HepG2 (cell line): ENCODE measurements around the gene XPR1. TPM values are rescaled to one million over a fixed set of nuclear protein-coding genes. Genes with fewer than 3 reads are reported as not detected.

Source experiments
- ATAC-seq: fragments of 200-7000 bp; cut with Tn5 transposase; 3 replicates; pipeline ENCODE4 v1.9.1; 2020; ENCODE audit warnings: mild to moderate bottlenecking, moderate library complexity
- BruUV-seq: library from RNA; stranded (reverse); fragments of 400-500 nt; replicated peaks from 2 replicates; lab custom pipeline; 2021; lab: Mats Ljungman, UMichigan
- CTCF ChIA-PET: fragments of 300-600 bp; formaldehyde crosslinking; extraction: SDS; loops from one replicate; lab custom pipeline; 2021; ENCODE audit warnings: low total read pairs, inconsistent platforms, low intra/inter-chr PET ratio; lab: Yijun Ruan, JAX
- POLR2A ChIA-PET: fragments of 350-600 bp; sonication (Branson Sonifier 250); formaldehyde crosslinking; loops from one replicate; lab custom pipeline; 2020; ENCODE audit warnings: antibody characterized with exemption, inconsistent platforms; lab: Yijun Ruan, JAX
- DNase-seq: peaks from one replicate; pipeline ENCODE4 v3.0.0-alpha.2; 2015; ENCODE audit warnings: low spot score
- FAIRE-seq: peaks from 3 replicates; lab custom pipeline; 2011; peaks lifted over from hg19 to GRCh38; lab: Jason Lieb, UNC
- H2AFZ ChIP-seq: one replicate; pipeline ENCODE4 v1.6.1; 2011; ENCODE audit warnings: low read length, inconsistent platforms
- H3K27ac ChIP-seq: fragments of 300-600 bp; 3 replicates; pipeline ENCODE4 v1.8.0; 2011; ENCODE audit warnings: mixed run types, mild to moderate bottlenecking, mixed read lengths, low read length, inconsistent platforms; ENCODE audit not compliant: insufficient read depth; ENCODE audit errors: extremely low read length
- H3K27me3 ChIP-seq, 2 experiments: fragments of 200-600 bp in 1 of 2; 2 replicates in 1 of 2; 3 replicates in 1 of 2; pipeline versions ENCODE4 v1.6.0 to v1.8.0; 2011; ENCODE audit warnings: low read length in 2 of 2, mild to moderate bottlenecking in 2 of 2, moderate library complexity in 2 of 2, inconsistent platforms in 1 of 2; ENCODE audit not compliant: insufficient read depth in 2 of 2, control insufficient read depth in 1 of 2
- H3K36me3 ChIP-seq, 2 experiments: fragments of 200-600 bp in 1 of 2; replicated peaks in 1 of 2; 2 replicates in 1 of 2; 3 replicates in 1 of 2; pipeline versions ENCODE4 v1.5.1 to v1.8.0; 2011; ENCODE audit warnings: low read length in 2 of 2, inconsistent platforms in 1 of 2; ENCODE audit not compliant: insufficient read depth in 2 of 2, control insufficient read depth in 1 of 2
- H3K4me1 ChIP-seq: 2 replicates; pipeline ENCODE4 v1.5.1; 2012; ENCODE audit warnings: low read length, inconsistent platforms; ENCODE audit not compliant: insufficient read depth
- H3K4me2 ChIP-seq: 2 replicates; pipeline ENCODE4 v1.6.0; 2011; ENCODE audit warnings: low read depth, low read length, inconsistent platforms
- H3K4me3 ChIP-seq, 3 experiments: fragments of 200-600 bp in 1 of 3; sonication (generic), shearing (Covaris generic) in 1 of 3; replicated peaks in 1 of 3; 2 replicates each; pipeline ENCODE4 v1.5.1; 2011 to 2016; ENCODE audit warnings: low read length in 3 of 3, inconsistent platforms in 2 of 3, low read depth in 2 of 3, mild to moderate bottlenecking in 2 of 3, control low read depth in 1 of 3, mixed read lengths in 1 of 3; ENCODE audit not compliant: insufficient read depth in 1 of 3
- H3K79me2 ChIP-seq: one replicate; pipeline ENCODE4 v1.6.1; 2011; ENCODE audit warnings: low read length, inconsistent platforms; ENCODE audit not compliant: insufficient read depth
- H3K9ac ChIP-seq: 2 replicates; pipeline ENCODE4 v1.6.0; 2011; ENCODE audit warnings: mild to moderate bottlenecking, low read depth, low read length, inconsistent platforms; ENCODE audit not compliant: insufficient read depth
- H3K9me3 ChIP-seq: 2 replicates; pipeline ENCODE4 v1.5.1; 2012; ENCODE audit warnings: mild to moderate bottlenecking, low read length
- H4K20me1 ChIP-seq: 2 replicates; pipeline ENCODE4 v1.6.0; 2011; ENCODE audit warnings: inconsistent platforms, mild to moderate bottlenecking, low read length, moderate library complexity; ENCODE audit not compliant: insufficient read depth
- CBX2 ChIP-seq, 2 experiments: fragments of 200-600 bp in 1 of 2; sonication (generic); formaldehyde crosslinking in 1 of 2; IDR thresholded peaks; 2 replicates each; pipeline versions ENCODE4 v1.7.0 to v1.8.1; 2018 to 2022; ENCODE audit warnings: low read depth in 2 of 2, low read length in 1 of 2, mild to moderate bottlenecking in 1 of 2, missing genetic modification reagents in 1 of 2
- CENPX ChIP-seq: sonication (generic); formaldehyde crosslinking; IDR thresholded peaks from 2 replicates; pipeline ENCODE4 v1.9.0; 2021; ENCODE audit warnings: mild to moderate bottlenecking, missing genetic modification reagents, moderate library complexity
- DMAP1 ChIP-seq: IDR thresholded peaks from 2 replicates; pipeline ENCODE4 v1.6.1; 2016
- KAT7 ChIP-seq: IDR thresholded peaks from 2 replicates; pipeline ENCODE4 v1.6.1; 2018; ENCODE audit warnings: borderline replicate concordance, missing compliant biosample characterization
- MEIS1 ChIP-seq: sonication (generic); formaldehyde crosslinking; IDR thresholded peaks from 2 replicates; pipeline ENCODE4 v1.9.0; 2021; ENCODE audit warnings: mild to moderate bottlenecking, missing genetic modification reagents, moderate library complexity, borderline replicate concordance
- ONECUT2 ChIP-seq: sonication (generic); formaldehyde crosslinking; IDR thresholded peaks from 2 replicates; pipeline ENCODE4 v1.4.0; 2020; ENCODE audit warnings: missing genetic modification reagents
- RFXANK ChIP-seq: IDR thresholded peaks from 2 replicates; pipeline ENCODE4 v1.6.1; 2016
- RNF2 ChIP-seq: fragments of 450-650 bp; conservative IDR thresholded peaks from 2 replicates; pipeline ENCODE4 v1.6.1; 2016; ENCODE audit warnings: low read depth
- SP4 ChIP-seq: sonication (generic); formaldehyde crosslinking; IDR thresholded peaks from 2 replicates; pipeline ENCODE4 v1.8.1; 2023; ENCODE audit warnings: mild to moderate bottlenecking, missing genetic modification reagents
- TBX3 ChIP-seq: fragments of 450-650 bp; IDR thresholded peaks from 2 replicates; pipeline ENCODE4 v1.6.1; 2017; ENCODE audit warnings: antibody characterized with exemption, mild to moderate bottlenecking, inconsistent platforms, borderline replicate concordance
- YEATS2 ChIP-seq: sonication (generic); formaldehyde crosslinking; IDR thresholded peaks from 2 replicates; pipeline ENCODE4 v1.4.0; 2020; ENCODE audit warnings: missing genetic modification reagents, borderline replicate concordance
- ZNF124 ChIP-seq: sonication (generic); formaldehyde crosslinking; IDR thresholded peaks from 2 replicates; pipeline ENCODE4 v1.4.0; 2020; ENCODE audit warnings: missing genetic modification reagents
- ZNF367 ChIP-seq: sonication (generic); formaldehyde crosslinking; IDR thresholded peaks from 2 replicates; pipeline ENCODE4 v1.4.0; 2020; ENCODE audit warnings: missing genetic modification reagents, borderline replicate concordance
- ZNF432 ChIP-seq: sonication (generic); formaldehyde crosslinking; IDR thresholded peaks from 2 replicates; pipeline ENCODE4 v1.5.0; 2020; ENCODE audit warnings: missing genetic modification reagents, mild to moderate bottlenecking, borderline replicate concordance
- ZNF496 ChIP-seq: sonication (generic); formaldehyde crosslinking; IDR thresholded peaks from 2 replicates; pipeline ENCODE4 v1.8.1; 2023; ENCODE audit warnings: mild to moderate bottlenecking, moderate library complexity, missing genetic modification reagents; ENCODE audit not compliant: insufficient replicate concordance
- ZNF530 ChIP-seq: sonication (generic); formaldehyde crosslinking; IDR thresholded peaks from 2 replicates; pipeline ENCODE4 v1.5.0; 2020; ENCODE audit warnings: low read depth, mild to moderate bottlenecking, missing genetic modification reagents
- ZNF549 ChIP-seq: sonication (generic); formaldehyde crosslinking; IDR thresholded peaks from 2 replicates; pipeline ENCODE4 v1.5.0; 2020; ENCODE audit warnings: missing genetic modification reagents
- ZNF782 ChIP-seq: sonication (generic); formaldehyde crosslinking; IDR thresholded peaks from 2 replicates; pipeline ENCODE4 v1.4.0; 2020; ENCODE audit warnings: missing genetic modification reagents, mild to moderate bottlenecking, borderline replicate concordance
- ZSCAN30 ChIP-seq: sonication (generic); formaldehyde crosslinking; IDR thresholded peaks from 2 replicates; pipeline ENCODE4 v1.5.0; 2020; ENCODE audit warnings: mild to moderate bottlenecking, missing genetic modification reagents
- WGBS: methylation state at CpG from one replicate; pipeline ENCODE4 v1.1.6; 2017; ENCODE audit warnings: low lambda C conversion rate; 5-methylcytosine and 5-hydroxymethylcytosine counted together
- in situ Hi-C: cut with HindIII; loops from 2 replicates; pipeline ENCODE4 v1.10.0; 2017; ENCODE audit warnings: low pct_unique_long_range_greater_than_20kb; ENCODE audit not compliant: extremely low pct_ligation_motif_present
- intact Hi-C: fragments of 100-400 bp; cut with micrococcal nuclease; formaldehyde crosslinking; loops from one replicate; pipeline ENCODE4 v1.10.0; 2022; ENCODE audit not compliant: unreplicated experiment
- polyA plus RNA-seq, 8 experiments: library from polyadenylated mRNA; depleted of rRNA in 3 of 8; stranded (reverse) in 7 of 8; unstranded in 1 of 8; fragments of >200 nt; fragmentation: Illumina TruSeq in 4 of 8; extraction: Trizol in 4 of 8; gene quantifications; 2 replicates each; pipeline versions ENCODE4 v1.2.1 to v1.2.3, GENCODE V29; 2011 to 2016; ENCODE audit warnings: low read depth in 4 of 8, missing spikeins in 1 of 8, mixed read lengths in 1 of 8; ENCODE audit not compliant: insufficient read depth in 1 of 8
- total RNA-seq, 5 experiments: library from RNA; depleted of rRNA; stranded (reverse); fragments of >200 nt; fragmentation: Illumina TruSeq; extraction: Trizol; gene quantifications; 2 replicates each; pipeline ENCODE4 v1.2.3, GENCODE V29; 2016; ENCODE audit warnings: low read depth in 1 of 5

XPR1 gene
- total and polyA plus RNA-seq, 2 of the 13 experiments (the other 11 are each of a cell fraction or from before 2014, with no cell fraction given): 22.3 to 23.6 TPM

DNA sequence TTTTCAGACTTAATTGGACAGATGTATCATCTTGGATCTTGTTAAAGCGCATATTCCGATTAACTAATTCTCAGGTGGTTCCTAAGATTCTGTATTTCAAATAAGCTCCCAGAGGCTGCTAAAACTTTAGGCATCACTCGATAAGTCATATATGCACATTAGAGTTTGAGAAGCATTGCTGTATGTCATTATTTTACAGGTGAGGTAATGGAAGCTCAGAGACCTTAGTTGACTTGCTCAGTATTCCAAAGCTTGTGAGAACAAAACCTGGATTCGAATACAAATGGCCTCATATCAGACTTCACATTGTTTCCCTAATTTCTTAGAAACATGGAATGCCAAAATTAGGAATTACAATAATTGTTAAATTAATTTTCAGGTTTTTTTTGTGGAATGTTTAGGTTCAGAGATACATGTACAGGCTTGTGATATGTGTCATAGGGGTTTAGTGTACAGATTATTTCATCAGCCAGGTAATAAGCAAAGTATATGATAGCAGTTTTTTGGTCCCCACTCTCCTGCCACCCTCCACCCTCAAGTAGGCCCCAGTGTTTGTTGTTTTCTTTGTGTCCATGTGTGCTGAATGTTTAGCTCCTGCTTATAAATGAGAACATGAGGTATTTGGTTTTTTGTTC, 96.8 kb downstream of the XPR1 start:
- FAIRE-seq (no peak), ATAC-seq (no peak), DNase-seq (no peak)
- ChIA-PET CTCF (no interaction called here), POLR2A (no interaction called here)
- Histone ChIP-seq H3K4me1 (no peaks in the 10 kb centered on the region), H3K4me3 (no peak overlapping the region), H3K27me3 (no peaks in the 10 kb centered on the region), H3K4me2 (no peak overlapping the region), H3K9me3 (no peaks in the 10 kb centered on the region), H3K79me2 (no peaks in the 10 kb centered on the region), H2AFZ (no peak overlapping the region), H3K9ac (no peak overlapping the region), H3K27ac (no peak overlapping the region), H4K20me1 (no peaks in the 10 kb centered on the region), H3K36me3 (no peaks in the 10 kb centered on the region)
- WGBS: 90% methylated on average over 4 of the region's 4 CpGs
- intact Hi-C loops: no loop called here
- in situ Hi-C loops: no loop called here
- BruUV-seq: no TSS peak
- TF ChIP-seq KAT7 (CRISPR knock-in tag) (no peak), MEIS1 (CRISPR knock-in tag) (no peak), RNF2 (no peak), ZNF496 (CRISPR knock-in tag) (no peak), CBX2 (IDR thresholded peaks at IDR 0.05; ENCODE audit: low read depth, low read length) (no peak), CBX2 (CRISPR knock-in tag; IDR thresholded peaks at IDR 0.05; ENCODE audit: low read depth) (no peak), ZSCAN30 (CRISPR knock-in tag) (no peak), ZNF124 (CRISPR knock-in tag) (no peak), ONECUT2 (no peak), DMAP1 (no peak), ZNF530 (CRISPR knock-in tag) (no peak)

DNA sequence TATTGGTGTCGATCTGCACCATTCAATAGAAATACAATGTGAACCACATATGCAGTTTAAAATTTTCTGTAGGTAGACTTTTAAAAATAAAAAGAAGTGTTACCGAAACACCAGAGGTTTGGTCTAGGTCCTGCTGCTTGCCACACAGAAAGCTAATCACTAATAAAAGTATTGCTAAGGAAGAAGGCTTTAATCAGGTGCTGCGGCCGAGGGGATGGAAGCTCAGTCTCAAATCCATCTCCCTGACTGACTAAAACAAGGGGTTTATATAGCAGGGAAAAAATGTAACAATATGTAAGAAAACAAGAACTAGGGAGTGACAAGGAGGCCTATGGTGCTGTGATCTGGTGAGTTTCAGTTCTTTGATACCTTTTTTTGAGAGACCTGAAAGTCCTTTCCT, 99.3 kb downstream of the XPR1 start:
- H3K4me3 ChIP-seq: no peak overlapping the region
- no TSS peak for BruUV-seq
- no peaks in the 10 kb centered on the region for H3K79me2 ChIP-seq
- no peak overlapping the region for H3K4me2 ChIP-seq
- ATAC-seq: no peak
- no peaks in the 10 kb centered on the region for H3K4me1 ChIP-seq
- no peak for DNase-seq
- peaks cover 4% of the 10 kb centered on the region; the same call in 1 of the 2 replicates for H3K9me3 ChIP-seq
- in situ Hi-C loops: no loop called here
- FAIRE-seq: no peak
- no peaks in the 10 kb centered on the region for H3K36me3 ChIP-seq
- CTCF ChIA-PET: no interaction called here
- POLR2A ChIA-PET: no interaction called here
- H4K20me1 ChIP-seq: no peaks in the 10 kb centered on the region
- intact Hi-C loops: no loop called here
- 96% methylated on average over 4 of the region's 4 CpGs for WGBS
- H3K27me3 ChIP-seq: no peaks in the 10 kb centered on the region
- no peak overlapping the region for H3K9ac ChIP-seq
- TF ChIP-seq YEATS2 (no peak), ZNF367 (no peak), RFXANK (CRISPR knock-in tag) (no peak), SP4 (no peak), CENPX (no peak), ZNF432 (CRISPR knock-in tag) (no peak), ZNF782 (CRISPR knock-in tag) (no peak), ZNF549 (CRISPR knock-in tag) (no peak), TBX3 (no peak)
- TF ChIP-seq, all 625 proteins: peak for 0
- H2AFZ ChIP-seq: no peak overlapping the region
- H3K27ac ChIP-seq: no peak overlapping the region
